Measurements from ENCODE around the gene ZNF446.
A peak's percentile ranks its signal among the peaks of the same experiment; 100 is the strongest.
"Not testable (repeated sequence)": the region's sequence is repeated elsewhere in the genome, so short reads cannot be mapped to it uniquely, and the experiment has no call there.

ZNF446 gene

GRCh38 chr19:58475714-58476497 lies at the start of gene ZNF446:
ZNF446 (plus strand) TSS chr19:58476352; CDS start chr19:58477219, 867 bp downstream.
- DNase-seq (ENCODE audit: low spot score), result peak; percentile 96

DNA sequence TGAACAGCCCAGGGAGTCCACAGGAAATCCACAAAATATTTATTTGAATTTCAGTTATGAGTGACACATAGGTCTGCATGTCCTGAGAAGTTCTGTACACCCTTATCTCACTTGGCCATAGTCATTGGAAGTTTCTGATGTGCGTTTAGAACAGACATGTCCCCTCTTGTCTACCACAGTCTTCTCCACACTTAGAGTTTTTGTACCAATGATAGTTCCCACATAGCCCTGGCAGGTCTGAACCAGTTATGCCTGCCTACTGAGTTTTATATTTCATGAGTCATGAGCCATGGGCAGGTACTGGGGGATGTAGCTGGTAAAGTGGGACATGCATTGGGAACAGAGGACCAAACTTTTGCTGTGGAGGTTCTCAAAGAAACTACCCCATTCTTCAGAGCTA lies 47.5 kb upstream of the ZNF446 start:
- DNase-seq (ENCODE audit: low spot score), result no peak

GRCh38 chr19:58429745-58430144 lies 46.4 kb upstream of the ZNF446 start:
- DNase-seq (ENCODE audit: low spot score), result no peak

DNA sequence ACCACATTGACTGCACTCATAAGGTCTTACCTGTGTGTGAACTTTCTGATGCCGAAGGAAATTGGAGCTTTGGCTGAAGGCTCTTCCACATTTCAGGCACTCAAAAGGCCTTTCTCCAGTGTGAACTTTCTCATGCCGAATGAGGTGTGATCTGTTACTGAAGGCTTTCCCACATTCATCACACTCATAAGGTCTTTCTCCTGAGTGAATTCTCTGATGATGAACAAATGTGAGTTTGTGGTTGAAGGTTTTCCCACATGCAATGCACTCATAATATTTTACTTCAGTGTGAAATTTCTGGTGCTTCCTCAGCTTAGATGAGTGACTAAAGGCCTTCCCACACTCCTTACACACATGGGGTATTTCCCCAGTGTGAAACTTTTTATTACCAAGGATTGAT lies 41.9 kb upstream of the ZNF446 start:
- DNase-seq (ENCODE audit: low spot score), result no peak

DNA sequence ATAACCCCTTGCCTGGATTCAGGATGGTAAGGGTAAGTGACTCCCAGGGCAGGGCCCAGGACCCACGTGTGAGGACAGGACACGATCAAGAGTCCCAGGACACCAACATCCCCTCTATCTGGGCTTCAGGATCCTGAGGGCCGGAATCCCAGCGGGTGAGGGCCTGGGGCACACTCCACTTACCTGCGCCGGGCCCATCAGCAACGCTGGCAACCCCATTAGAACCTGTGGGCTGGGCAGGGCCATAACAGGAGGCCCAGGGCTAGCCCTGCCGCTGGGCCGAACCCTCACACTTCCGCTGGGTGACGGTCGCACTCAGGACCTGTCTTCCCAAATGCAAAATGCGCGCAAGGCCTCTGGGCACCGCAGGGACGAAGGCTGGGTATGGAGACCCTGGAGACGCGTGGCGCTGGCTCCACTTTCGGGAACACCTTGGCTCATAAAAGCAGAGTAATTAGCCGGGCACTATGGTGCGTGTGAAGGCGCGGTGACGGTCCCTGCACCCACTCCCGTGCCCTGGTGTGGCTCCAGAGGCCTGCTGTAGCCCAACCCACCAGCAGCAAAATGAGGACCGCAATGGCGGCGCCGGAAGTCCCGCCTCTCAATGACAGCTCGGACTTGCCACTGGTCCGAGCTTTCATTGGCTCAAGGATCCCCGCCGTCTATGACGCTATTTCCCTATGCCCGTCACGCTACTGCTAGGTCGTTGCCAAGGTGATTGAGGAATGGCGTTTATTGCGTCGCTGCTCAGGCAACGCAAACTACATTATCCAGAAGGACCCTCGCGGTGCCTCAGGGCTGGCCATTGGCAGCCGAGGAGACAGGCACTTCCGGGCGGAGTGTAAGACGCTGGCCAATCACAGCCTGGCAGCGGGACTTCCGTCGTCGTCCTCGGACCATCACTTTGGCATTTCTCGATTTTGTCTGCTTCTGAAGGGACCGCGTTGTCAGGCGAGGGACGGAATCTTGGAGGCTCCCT lies 36.3 kb upstream of the ZNF446 start, which contains the start of gene ZNF132:
Gene ZNF132, minus strand, starts transcription at position 578 of the 979 bp plus-strand sequence. Its CDS starts 332 bp downstream, at position 246.
- DNase-seq (ENCODE audit: low spot score), result peak; percentile 99

DNA sequence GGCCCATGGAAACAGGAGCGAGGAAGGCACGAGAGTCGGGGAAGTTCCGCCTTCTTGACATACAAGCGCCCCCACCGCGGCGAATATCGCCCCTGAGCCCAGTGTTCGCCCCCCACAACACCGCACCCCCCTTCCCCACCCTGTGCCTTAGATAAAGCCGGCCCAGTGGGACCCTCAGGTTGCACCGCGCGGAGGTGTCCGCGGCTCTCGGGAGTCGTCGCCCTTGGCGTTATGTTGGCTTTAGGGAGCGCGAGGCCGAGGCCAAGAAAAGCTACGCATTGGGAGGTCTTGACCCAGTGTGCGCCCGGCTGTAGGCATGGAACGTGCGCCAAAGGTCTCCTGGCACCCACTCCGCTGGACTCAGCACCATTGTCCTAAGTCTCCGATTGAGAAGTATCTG lies 35.6 kb upstream of the ZNF446 start:
- no peak for DNase-seq (ENCODE audit: low spot score)

GRCh38 chr19:58442986-58443385 lies 33.2 kb upstream of the ZNF446 start:
- not testable (repeated sequence) for DNase-seq (ENCODE audit: low spot score)

DNA sequence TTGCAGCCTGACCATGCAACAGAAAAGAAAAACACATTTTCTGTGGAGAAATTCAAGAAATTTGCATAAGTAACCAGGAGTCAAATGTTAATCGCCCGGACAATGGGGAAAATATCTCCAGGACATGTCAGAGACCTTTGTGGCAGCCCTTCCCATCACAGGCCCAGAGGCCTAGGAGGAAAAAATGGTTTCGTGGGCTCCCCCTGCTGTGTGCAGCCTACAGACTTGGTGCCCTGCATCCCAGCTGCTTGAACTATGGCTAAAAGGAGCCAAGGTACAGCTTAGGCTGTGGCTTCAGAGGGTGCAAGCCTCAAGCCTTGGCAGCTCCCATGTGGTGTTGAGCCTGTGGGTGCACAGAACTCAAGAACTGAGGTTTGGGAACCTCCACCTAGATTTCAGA lies 27.3 kb upstream of the ZNF446 start:
- DNase-seq (ENCODE audit: low spot score), result not testable (repeated sequence)

DNA sequence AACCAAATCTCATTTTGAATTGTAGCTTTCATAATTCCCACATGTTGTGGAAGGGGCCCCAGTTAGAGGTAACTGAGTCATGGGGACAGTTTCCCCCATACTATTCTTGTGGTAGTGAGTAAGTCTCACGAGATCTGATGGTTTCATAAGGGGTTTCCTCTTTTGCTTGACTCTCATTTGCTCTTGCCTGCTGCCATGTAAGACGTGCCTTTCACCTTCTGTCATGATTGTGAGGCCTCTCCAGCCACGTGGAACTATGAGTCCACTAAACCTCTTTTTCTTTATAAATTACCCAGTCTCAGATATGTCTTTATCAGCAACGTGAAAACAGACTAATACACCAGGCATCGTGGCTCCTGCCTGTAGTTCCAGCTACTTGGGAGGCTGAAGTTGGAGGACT lies 26.2 kb upstream of the ZNF446 start:
- DNase-seq (ENCODE audit: low spot score), result not testable (repeated sequence)

DNA sequence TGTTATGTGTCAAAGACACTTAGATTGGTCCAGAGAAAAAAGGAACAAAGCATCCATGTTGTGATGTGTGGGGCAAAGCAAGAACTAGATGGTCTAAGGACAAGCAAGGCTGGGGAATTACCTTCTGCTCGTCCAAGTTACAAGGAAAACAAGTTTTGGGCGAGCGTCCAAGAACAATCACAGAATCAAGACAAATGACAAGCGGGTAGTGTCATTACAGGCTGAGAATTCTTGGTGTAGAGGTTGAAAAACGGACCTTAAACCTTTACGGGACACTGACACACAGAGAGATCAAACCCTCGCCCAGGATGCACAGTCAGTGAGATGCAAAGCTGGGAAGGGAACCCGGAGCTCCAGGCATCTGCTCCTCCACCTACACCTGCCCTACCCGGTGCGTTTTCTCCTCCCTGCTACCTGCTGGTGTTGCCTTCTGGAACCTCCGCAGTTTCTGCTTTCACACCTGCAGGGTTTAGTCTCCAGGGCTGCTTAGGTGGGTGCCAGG lies 25.2 kb upstream of the ZNF446 start:
- DNase-seq (ENCODE audit: low spot score), result no peak

- peak; percentile 98 for DNase-seq (ENCODE audit: low spot score)
Measured at GRCh38 chr19:58451358-58452101, 24.6 kb upstream of the ZNF446 start, which contains the start of gene ZNF324B. ZNF324B (plus strand) TSS chr19:58451622; CDS start chr19:58453702, 2,080 bp downstream.

- DNase-seq (ENCODE audit: low spot score), result no peak
Measured at GRCh38 chr19:58453743-58454142, 22.4 kb upstream of the ZNF446 start.

GRCh38 chr19:58455306-58455705 lies 20.8 kb upstream of the ZNF446 start:
- DNase-seq (ENCODE audit: low spot score), result no peak

- no peak for DNase-seq (ENCODE audit: low spot score)
Measured at GRCh38 chr19:58456111-58456510, 20.0 kb upstream of the ZNF446 start.

DNA sequence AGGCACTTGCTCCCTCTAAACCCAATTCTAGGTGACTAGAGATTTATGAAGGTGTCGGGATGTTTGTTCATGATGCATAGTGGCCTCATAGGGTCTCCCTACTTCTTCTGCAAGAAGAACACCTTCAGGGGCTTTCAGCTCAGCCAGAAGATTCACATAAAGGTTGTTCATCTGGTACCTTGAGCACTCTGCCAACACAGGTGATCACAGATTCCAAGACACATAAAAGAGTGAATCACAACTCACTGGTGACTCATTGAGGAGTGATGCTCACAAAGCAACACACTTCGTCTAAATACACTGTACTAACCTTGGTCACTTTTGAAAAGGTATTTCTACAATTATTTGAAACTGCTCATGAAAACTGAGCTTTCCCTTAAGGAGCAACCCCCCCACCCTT lies 16.1 kb upstream of the ZNF446 start:
- DNase-seq (ENCODE audit: low spot score), result no peak

DNA sequence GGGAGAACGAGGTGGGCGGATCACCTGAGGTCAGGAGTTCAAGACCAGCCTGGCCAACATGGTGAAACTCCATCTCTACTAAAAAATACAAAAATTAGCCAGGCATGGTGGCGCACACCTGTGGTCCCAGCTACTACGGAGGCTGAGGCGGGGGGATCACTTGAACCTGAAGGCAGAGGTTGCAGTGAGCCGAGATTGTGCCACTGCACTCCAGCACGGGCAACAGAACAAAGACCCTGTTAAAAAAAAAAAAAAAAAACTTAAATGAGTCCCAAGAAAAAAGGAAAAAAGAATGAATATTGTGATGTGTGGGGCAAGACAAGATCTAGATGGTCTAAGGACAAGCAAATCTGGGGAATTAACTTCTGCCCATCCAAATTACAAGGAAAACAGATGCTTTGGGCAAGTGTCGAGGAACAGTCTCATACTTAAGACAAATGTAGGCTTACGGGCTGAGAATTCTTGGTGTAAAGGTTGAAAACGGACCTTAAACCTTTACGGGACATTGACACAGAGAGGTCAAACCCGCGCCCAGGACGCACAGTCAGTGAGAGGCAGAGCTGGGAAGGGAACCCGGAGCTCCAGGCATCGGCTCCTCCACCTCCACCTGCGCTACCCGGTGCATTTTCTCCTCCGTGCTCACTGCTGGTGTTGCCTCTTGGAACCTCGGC lies 9.9 kb upstream of the ZNF446 start:
- DNase-seq (ENCODE audit: low spot score), result no peak

DNA sequence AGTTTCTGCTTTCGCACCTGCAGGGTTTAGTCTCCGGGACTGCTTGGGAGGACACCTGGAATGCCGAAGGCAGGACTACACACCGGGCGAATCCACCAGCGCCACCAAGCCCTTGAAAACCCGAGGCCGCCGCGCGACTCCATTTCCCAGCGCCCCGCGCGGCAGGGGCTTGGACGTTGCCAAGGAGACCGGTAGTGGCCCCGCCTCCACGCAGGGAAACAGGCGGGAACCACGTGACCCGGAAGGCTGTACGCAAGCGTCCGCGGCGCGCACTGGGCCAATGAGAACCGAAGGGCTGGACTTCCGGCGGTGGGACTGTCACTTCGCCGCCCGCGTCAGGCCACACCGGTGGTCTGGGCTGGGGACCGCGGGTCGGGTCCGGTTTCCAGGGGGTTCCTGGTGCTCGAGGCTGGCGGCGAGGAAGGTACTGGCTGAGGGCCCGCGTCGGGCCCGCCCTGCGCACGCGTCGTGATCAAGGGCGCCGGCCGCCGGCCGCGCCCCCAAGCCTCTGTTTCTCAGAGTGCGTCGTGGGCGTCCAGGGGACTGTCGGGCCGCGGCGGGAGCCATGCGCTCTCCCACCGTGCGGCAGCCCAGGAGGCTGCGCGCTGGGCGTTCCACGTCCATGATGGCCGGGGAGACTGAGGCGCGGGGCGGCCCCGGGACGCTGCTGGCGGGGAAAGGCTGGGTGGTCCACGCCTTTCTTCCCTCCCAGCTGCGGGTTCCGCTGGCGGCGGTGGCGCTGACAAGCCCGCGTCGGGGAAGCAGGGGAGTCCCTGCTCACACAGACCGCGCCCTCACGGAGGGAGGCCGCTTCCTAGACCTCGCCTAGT lies 9.2 kb upstream of the ZNF446 start, which contains the start of gene ZNF324:
Gene ZNF324, plus strand, starts transcription at position 321 of the 830 bp plus-strand sequence. CDS start 2,106 bp downstream, outside the sequence.
- peak; percentile 99 for DNase-seq (ENCODE audit: low spot score)

- no peak for DNase-seq (ENCODE audit: low spot score)
Measured at GRCh38 chr19:58468216-58468839, 7.8 kb upstream of the ZNF446 start.

GRCh38 chr19:58469241-58470013 lies 6.7 kb upstream of the ZNF446 start:
- no peak for DNase-seq (ENCODE audit: low spot score)

All from AG08395 (cell line).